ENCODE data around the gene PPM1M.

Gene PPM1M

GRCh38 chr3:52238193-52238760, 7.3 kb upstream of the PPM1M start:
- in situ Hi-C loops (cut with MboI; ENCODE audit: low pct_unique_long_range_greater_than_20kb, low sequenced_read_pairs, unreplicated experiment) = loop anchor here (10.0 kb wide), 1 partner anchor 107 kb away; no protein-coding TSS in a partner anchor
- no peak for DNase-seq (ENCODE audit: low spot score)
- TF ChIP-seq, protein P1, sequence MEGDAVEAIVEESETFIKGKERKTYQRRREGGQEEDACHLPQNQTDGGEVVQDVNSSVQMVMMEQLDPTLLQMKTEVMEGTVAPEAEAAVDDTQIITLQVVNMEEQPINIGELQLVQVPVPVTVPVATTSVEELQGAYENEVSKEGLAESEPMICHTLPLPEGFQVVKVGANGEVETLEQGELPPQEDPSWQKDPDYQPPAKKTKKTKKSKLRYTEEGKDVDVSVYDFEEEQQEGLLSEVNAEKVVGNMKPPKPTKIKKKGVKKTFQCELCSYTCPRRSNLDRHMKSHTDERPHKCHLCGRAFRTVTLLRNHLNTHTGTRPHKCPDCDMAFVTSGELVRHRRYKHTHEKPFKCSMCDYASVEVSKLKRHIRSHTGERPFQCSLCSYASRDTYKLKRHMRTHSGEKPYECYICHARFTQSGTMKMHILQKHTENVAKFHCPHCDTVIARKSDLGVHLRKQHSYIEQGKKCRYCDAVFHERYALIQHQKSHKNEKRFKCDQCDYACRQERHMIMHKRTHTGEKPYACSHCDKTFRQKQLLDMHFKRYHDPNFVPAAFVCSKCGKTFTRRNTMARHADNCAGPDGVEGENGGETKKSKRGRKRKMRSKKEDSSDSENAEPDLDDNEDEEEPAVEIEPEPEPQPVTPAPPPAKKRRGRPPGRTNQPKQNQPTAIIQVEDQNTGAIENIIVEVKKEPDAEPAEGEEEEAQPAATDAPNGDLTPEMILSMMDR (IDR thresholded peaks at IDR 0.05; ENCODE audit: extremely low read depth, insufficient read depth, missing control alignments) = no peak

- peak; percentile 99 for DNase-seq (ENCODE audit: low spot score)
- in situ Hi-C loops (cut with MboI; ENCODE audit: low pct_unique_long_range_greater_than_20kb, low sequenced_read_pairs, unreplicated experiment) = loop anchor here (10.0 kb wide), 1 partner anchor 106 kb away; no protein-coding TSS in a partner anchor
- TF ChIP-seq, protein P1 (IDR thresholded peaks at IDR 0.05; ENCODE audit: extremely low read depth, insufficient read depth, missing control alignments) = peak; percentile 47
These were observed 6.5 kb upstream of the PPM1M start, which contains the start of gene TWF2 for GRCh38 chr3:52238761-52239701. Gene TWF2, minus strand, starts transcription at chr3:52239158. Its CDS starts 142 bp downstream, at chr3:52239016.

DNA sequence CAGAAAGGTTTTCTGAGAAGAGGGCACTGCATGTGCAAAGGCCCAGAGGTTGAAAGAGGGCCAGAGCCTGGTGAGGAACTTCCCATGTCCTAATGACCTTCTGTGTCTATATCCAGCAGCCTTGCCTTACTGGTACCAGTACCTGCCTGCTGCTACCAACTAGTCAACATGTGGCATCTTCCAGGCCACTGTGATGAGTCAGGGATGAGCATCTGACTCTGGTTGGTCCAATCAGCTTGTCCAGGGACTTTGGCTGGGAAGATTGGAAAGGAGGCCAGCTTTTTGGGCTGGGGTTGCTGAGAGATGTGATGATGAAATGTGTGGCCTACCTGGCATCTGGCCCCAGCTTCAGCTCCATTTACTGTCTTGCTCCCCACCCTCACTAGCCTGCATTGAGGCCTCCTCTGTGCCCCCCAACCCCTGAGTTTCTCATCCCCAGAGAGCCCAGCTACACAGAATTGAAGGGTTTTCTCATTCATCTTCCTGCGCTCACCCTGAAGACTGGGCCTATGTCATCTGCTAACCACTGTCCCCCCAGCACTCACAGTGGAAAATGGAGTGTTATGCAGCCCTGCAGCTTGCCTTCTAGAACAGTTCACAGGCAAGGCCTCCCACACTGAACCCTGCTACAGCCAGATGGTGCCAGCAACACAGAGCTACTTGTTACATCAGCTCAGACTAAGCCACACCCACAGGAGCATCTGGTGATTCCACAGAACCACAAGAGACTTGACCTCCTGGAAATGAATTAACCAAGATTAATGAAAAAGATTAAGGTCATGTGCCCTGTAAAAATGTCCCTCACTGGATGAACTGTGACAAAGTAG, 5.3 kb upstream of the PPM1M start:
- in situ Hi-C loops (cut with MboI; ENCODE audit: low pct_unique_long_range_greater_than_20kb, low sequenced_read_pairs, unreplicated experiment) = no loop called here
- TF ChIP-seq, protein P1 (IDR thresholded peaks at IDR 0.05; ENCODE audit: extremely low read depth, insufficient read depth, missing control alignments) = peak; percentile 18
- no peak for DNase-seq (ENCODE audit: low spot score)

DNA sequence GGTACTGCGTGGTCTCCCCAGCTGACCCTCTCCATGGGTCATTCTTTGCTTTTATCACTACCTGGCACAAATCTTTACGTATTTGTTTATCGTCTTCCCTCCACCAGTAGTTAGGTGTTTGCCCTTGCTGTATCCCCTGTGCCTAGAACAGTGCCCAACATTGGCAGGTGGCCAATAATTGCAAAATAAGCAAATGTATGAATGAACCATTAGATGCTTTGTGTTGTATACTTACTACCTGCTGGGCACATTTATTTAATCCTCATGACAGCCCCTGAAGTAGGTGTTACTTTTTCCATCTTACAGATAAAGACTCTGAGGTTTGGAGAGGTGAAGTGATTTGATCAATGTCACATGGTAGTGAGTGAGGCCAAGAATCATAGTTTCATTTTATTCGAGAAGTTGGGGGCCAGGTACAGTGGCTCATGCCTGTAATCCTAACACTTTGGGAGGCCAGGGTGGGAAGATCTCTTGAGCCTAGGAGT, 4.6 kb upstream of the PPM1M start:
- TF ChIP-seq, protein P1 (IDR thresholded peaks at IDR 0.05; ENCODE audit: extremely low read depth, insufficient read depth, missing control alignments) = no peak
- in situ Hi-C loops (cut with MboI; ENCODE audit: low pct_unique_long_range_greater_than_20kb, low sequenced_read_pairs, unreplicated experiment) = no loop called here
- DNase-seq (ENCODE audit: low spot score) = no peak

- in situ Hi-C loops (cut with MboI; ENCODE audit: low pct_unique_long_range_greater_than_20kb, low sequenced_read_pairs, unreplicated experiment) = no loop called here
- no peak for DNase-seq (ENCODE audit: low spot score)
- TF ChIP-seq, protein P1 (IDR thresholded peaks at IDR 0.05; ENCODE audit: extremely low read depth, insufficient read depth, missing control alignments) = no peak
These were observed 3.5 kb upstream of the PPM1M start for GRCh38 chr3:52242039-52242438.
